HG03039 (cell line): ENCODE data around the gene CLEC6A.
"Not testable (repeated sequence)": the region's sequence is repeated elsewhere in the genome, so short reads cannot be mapped to it uniquely, and the experiment has no call there.

Experiments
- ATAC-seq: cut with Tn5 transposase; IDR thresholded peaks from one replicate; pipeline ENCODE4 v1.9.1; 2021; ENCODE audit warnings: mild to moderate bottlenecking, moderate library complexity; ENCODE audit not compliant: unreplicated experiment

Gene CLEC6A

DNA sequence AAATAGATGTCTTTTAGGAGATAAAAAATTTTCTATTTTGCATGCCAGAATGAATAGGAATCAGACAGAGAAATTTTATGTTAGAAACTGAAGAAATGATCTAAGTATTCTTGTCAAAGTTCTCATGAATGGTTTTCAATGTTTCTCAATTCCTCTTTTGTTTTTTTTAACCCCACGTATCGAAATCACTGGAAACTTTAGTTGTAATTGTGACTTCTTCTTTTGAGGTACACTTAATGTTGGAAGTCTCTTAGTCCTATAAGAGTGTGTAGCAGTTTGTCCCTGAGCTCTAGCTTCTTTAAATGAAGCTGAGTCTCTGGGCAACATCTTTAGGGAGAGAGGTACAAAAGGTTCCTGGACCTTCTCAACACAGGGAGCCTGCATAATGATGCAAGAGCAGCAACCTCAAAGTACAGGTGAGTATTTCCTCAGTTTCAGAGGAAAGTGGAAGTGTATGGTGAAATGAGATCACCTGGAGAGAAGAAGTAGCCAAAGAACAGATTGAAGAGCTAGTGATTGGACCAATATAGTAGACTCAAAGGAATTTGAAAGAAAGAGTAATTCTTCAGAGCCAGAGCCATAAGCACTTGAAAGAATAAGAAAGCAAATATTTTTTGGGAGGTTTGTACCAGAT, at the start of gene CLEC6A:
TSS of gene CLEC6A (plus strand) at position 236 of the 634 bp plus-strand sequence. CDS start at position 386, 150 bp downstream.
- no peak for ATAC-seq

DNA sequence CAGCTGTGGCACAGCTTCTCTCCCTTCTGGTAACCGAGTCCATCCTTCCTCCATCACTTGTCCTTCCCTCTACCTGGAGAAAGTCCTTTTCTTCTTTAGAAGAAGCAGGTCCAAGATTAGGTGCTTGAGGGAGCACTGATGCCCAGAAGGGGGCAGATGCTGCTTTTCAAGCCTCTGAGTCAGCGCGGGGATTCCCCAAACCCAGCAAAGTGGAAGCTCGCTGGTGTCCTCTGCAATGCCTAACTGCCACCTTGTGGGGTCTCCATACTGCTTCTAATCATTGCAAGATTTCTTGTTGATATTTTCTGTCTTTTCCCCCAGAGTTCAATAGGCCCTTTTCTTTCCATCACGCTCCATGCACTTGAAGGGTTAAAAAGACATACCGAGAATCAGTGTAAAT, 36.2 kb upstream of the CLEC6A start:
- not testable (repeated sequence) for ATAC-seq

DNA sequence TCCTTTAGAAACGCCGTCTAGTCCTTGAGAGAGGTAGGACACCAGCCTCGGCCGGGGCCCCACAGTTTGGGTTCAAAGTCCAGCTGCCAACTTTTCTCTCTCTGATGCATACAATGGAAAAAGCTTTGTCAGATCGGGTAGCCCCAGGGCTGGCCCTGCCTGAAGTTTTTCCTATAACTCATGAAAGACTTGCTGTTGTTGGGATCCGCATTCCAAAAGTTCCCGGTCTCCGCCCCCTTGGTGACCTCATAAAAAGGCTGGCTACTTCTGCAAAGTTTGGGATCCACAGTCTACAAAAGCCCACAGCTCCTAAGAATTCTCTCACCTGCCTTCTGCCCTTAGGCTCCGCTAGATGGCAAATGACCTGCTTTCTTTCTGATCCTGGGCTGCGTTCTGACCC, 35.3 kb upstream of the CLEC6A start:
- no peak for ATAC-seq

DNA sequence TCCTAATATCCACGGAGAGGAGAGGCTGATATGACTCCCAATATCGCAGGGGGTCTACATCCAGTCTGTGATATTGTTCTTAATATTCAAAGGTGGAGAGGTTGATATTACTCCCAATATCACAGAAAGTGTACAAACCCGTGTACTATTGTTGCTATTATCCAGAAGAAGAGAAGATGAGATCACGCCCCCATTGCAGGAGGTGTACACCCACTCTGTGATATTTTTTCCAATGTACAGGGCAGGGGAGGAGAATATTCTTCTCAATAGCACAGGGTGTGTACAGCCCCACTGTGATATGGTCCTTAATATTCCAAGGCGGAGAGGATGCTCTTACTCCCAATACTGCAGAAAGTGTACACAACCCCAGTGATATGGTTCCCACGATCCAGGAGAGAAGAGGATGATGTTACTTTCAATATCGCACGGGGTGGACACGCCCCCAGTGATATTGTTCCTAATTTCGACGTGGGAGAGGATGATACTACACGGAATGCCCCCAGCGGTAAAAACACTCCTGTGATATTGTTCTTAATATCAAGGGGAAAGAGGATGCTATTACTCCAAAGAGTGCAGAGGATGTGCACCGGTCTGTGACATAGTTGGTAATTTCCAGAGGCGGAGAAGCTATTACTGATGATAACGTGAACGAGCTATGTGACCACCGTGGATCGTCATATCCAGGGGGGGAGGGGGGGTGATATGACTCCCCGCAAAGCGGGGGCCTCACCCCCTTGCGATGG, 11.1 kb upstream of the CLEC6A start:
- ATAC-seq = not testable (repeated sequence)

DNA sequence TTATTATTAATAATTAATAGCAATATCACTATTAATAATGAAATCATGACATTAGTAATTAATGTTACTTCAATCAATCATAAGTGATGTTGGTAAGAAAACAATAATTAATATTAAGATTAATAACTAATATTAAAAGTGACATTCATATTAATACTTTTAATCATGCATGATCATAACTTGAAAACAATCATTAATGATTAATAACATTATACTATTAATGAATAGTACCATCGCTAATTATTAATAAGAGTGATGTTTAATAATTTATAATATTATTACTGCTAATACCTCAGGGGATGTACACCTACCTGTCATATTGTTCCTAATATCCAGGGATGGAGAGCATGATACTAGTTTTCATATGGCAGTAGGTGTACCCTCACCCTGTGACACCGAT, 10.0 kb upstream of the CLEC6A start:
- no peak for ATAC-seq

DNA sequence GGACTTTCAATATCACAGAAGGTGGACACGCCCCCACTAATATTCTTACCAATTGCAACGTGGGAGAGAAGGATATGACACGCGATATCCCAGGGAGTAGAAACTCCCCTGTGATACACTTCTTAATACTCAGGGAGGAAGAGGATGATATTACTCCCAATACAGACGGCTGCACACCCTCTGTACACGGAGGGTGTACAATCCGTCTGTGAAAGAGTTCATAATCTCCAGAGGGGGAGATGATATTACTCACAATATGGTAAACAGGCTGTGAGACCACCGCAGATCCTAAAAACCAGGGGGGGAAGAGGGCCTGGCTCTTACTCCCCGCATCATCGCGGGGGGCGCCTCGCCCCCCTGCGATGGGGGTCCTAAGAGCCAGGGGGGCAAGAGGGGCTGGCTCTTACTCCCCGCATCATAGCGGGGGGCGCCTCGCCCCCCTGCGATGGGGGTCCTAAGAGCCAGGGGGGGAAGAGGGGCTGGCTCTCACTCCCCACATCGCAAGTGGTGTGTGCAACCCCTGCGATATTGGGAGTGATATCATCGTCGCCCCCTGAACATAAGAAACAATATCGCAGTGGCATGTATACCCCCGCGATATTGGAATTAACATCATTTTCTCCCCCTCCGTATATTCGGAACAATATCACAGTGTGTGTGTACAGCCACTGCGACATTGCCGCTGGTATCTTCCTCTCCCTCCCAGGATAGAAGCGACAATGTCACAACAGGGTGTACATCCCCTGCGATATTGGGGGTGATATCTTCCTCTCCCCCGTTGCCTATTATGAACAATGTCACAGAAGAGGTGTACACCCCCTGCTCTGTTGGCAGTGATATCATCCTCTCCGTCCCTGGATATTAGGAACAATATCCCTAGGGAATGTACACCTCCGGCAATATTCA, 8.9 kb upstream of the CLEC6A start:
- no peak for ATAC-seq

DNA sequence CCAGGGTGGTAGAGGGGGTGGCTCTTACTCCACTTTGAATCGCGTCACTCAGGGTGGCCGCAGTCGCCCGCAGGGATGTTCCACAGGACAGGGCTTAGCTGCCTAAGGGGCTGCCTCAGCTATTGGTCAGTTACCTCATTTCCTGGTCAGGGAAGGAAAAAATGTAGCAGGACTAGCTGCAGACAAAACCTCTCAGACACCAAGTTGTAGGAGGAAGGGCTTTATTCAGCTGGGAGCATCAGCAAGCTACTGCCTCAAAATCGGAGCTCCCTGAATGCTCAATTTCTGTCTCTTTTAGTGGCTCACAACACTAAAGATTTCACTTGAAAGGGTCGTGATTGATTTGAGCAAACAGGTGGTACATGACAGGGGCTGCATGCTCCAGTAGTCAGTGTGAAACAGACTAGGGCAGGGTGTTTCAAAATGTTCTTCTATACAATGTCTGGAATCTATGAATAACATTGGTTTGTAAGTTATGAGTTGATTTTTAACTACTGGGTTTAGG, 6.4 kb upstream of the CLEC6A start:
- no peak for ATAC-seq

DNA sequence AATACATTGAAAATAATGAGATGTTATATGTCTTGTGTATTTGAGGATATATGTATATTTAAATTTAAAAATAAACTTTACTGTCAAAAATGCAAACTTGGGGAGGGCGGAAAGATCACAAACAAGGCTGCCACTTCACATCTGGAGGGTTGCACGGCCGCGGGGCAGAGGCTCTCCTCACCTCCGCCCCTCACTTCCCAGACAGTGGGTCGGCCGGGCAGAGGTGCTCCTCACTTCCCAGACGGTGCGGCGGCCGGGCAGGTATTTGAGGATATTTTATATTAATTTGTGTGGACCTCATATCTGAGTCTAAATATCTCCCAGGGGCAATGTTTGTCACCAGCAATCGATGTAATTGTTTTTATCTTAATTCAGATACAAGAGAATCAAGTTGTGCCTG, 3.7 kb upstream of the CLEC6A start:
- no peak for ATAC-seq

DNA sequence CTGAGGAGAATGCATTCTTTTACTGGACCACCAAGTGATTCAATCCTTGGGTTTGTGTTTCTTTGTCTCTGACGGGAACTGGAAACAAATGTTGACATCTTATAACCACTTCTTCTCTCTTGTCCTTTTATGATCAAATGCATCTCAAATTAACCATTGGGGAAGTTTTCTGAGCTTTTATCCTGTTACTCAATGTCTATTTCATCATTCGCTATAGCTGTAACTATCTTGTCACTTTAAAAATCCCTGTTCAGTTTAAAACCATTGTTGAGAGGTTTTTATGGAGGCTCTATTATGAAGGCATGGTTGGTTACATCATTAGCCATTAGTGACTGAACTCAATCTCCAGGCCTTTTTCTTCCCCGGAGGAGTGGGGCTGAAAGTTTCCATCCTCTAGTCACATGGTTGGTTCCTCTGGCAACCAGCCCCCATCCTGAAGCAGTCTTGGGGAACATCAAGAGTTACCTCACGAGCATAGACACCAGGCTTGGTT, 2.7 kb upstream of the CLEC6A start:
- ATAC-seq = no peak

DNA sequence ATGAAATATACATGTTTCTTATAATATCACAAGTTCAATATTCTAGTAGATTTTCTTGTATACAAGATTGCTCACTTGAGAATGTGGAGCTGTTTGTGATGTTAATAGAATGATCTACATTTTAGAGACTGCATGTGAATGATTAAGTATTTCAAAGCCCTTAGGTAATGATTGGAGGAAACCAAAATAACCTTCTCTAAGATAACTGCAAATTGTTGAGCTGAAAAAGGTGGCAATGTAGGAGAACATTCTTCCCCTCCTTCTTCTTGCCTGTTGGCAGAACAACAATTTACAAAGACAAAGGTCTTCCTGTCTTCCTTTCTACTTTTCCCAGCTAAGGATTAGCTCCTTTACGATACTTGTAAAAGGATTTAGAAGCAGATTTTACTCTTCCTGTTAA, 2.0 kb upstream of the CLEC6A start:
- no peak for ATAC-seq

DNA sequence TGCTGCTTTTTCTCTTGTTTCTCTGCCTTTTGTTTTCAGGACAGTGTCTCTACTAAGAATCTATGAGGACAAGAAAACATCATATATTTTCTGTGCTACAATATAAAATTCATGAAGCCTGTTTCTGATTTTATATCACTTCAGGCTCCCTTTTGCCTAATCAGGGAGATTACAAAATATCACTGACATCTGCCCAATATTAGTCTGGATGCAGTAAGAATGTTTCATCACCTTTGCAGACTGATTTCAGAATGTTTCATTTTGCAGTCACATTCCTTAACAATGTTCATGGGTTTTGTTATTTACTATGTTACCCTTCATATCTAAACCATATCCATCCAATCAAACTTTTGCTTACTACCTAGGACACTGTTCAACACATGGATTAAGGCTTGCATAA, 491 bp upstream of the CLEC6A start:
- ATAC-seq = no peak

DNA sequence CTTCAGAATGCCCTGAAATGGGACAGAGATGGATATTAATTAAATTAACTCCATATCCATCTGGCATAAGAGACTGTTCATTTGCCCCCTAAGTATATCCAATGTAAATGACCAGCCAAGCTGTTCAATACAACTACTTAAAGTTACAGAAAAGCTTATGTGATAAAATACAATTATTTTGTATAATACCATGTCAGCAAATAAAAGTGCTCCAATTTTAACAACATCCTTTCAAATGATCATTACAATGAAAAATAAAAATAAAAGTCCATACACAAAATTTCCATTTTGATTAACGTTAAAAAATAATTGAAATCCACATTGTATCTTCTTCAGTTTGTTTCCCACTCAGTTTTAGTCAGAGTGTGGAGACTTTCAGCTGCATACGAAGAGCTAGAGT, 5.7 kb downstream of the CLEC6A start:
- no peak for ATAC-seq

DNA sequence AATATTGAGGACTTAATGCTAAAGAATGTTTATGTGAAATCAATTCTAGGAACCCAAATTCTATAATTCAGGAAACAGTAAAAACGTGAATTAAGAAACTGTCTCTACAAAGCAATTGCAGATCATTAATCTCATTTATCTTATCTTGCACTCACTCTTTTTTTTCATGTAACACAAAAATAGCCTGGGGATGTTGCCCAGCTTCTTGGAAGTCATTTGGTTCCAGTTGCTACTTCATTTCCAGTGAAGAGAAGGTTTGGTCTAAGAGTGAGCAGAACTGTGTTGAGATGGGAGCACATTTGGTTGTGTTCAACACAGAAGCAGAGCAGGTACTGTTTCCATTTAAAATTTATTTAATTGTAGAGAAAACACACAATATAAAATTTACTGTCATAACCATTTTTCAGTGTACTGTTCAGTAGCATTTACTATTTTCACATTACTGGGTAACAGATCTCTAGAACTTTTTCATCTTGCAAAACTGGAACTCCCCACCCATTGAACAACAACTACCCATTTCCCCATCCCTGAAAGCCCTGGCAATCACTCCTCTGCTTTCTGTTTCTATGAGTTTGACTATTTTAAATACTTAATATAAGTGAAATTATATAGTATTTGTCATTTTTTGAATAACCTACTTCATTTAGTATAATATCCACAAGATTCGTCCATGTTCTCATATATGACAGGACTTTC, 9.7 kb downstream of the CLEC6A start:
- ATAC-seq = no peak

DNA sequence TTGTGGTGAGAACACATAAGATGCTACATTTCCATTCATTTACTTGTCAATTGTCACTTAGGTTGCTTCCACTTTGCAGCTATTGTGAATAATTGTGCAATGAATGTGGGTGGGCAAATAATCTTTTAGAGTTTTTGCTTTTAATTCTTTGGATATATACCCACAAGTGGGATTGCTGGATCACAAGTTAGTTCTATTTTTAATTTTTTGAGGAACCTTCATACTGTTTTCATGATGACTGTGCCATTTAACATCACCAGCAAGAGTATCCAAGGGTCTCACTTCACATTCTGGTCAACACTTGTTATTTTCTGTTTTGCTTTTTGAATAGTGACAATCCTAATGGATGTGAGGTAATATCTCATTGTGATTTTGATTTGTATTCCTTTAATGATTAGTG, 10.5 kb downstream of the CLEC6A start:
- no peak for ATAC-seq

DNA sequence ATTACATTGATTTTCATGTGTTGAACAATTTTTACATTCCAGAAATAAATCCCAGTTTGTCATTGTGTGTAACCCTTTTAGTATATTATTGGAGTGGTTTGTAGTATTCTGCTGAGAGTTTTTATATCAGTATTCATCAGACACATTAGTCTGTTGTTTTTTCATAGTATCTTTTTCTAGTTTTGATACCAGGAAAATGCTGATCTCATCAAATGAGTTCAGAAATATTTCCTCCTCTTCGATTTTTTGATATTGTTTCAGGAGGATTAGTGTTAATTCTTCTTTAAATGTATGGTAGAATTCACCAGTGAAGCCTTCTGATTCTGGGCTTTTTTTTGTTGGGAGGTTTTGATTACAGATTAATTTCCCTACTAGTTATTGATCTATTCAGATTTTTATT, 15.3 kb downstream of the CLEC6A start:
- ATAC-seq = no peak

DNA sequence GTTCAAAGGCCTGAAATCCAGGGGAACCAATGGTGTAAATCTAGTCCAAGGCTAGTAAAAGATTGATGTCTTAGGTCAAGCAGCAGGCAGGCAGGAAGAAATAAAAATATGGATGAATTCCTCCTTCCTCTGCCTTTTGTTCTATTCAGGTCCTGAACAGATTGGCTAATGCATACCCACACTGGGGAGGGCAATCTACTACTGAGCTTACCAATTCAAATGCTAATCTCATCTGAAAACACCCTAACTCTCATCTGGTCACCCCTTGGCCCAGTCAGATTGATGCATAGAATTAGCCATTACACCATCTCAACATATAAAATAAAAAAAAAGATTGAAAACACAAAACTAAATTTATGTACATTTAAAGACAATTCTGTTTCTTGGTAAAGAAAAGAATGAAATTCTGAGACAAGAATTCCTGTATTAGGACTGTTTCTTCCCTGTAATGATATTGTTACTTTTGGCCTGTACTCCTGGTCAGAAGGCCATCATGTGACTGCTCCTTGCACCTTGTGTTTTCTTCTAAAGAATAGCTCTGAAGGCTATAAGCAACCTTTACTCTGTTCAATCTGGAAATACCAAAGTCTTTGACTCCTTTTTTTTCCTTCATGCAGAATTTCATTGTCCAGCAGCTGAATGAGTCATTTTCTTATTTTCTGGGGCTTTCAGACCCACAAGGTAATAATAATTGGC, 19.9 kb downstream of the CLEC6A start:
- ATAC-seq = no peak

DNA sequence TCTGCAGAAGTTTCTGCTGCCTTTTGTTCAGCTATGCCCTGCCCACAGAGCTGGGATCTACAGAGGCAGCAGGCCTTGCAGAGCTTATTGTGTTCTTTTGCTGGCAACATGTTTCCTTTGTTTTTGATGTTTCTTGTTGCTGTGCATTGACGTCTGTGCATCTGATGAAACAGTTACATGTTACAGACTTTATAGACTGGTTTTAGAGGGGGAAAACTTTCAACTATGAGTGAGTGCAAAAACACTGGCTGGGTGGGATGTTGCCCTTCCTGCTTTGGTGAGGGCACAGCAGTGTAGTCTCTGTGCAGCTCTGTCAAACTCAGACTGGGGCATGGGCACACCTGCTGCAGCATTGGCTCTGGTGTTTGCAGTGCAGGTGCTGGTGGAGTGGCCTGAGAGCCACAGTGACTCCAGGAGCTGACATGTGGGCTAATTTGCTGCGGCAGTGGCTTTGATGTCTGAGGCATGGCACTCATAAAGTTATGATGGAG, 26.9 kb downstream of the CLEC6A start:
- no peak for ATAC-seq

DNA sequence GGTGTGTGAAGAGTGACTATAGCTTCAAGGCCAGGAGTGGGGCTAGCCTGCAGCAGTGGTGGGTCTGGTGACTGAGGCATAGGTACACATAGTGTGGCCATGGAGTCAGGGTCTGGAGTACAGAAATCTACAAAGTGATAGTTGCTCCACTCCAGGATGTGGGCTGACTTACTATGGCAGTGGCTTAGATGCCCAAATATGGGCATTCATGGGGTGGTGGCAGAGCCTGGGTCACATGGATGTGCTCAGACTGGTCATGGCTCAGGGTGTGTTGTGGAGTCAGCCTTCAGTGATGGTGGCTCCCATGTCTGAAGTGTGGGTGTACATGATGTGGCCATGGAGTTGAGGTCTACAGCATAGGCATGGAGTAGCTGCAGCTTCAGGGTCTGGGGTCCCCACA, 27.3 kb downstream of the CLEC6A start:
- ATAC-seq = no peak

DNA sequence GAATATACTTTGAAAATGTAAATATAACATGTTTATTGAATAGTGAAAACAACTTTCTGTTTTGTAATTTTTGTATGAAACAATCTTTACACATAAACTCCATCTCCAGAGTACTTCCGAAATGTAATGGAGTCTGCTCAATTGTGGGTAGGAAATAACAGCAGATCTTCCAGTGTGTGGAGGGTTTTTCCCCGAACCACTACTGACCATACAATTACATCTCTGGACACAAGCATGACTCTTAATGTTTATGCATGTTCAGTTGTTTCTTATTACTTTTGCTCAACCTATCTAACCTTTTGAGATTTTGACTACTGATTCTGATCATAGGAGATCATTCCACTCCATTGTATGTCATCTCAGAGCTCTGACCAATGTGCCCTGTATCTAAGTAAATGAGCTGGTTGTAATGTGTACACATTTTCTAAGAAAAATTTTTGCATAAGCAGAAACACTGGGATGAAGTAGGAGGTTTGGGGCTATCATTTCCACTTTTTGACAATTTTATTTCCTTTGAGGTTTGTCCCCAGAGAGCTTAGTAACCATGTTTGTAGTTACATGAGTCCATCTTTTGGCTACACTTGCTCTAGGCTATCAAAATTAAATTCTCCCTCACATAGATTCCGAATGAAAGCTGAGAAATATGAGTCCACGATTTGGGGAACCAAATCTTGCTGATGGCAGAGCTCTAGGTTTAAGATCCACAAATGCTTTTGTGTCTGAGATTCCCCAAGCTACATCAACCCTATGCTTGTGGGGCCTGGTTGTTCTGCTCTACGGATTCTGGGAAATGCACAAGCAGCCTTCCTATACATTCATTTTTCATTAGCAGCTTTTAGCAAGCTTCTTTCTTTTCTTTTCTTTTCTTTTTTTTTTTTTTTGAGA, 36.1 kb downstream of the CLEC6A start:
- no peak for ATAC-seq
